Dedifferentiated amniotic fluid mesenchymal stem cell (primary cell): Measurements from ENCODE around the gene ATP2A2.

Source experiments
- DNase-seq: peaks from one replicate; pipeline ENCODE4 v3.0.0-alpha.2; 2016; ENCODE audit errors: extremely low spot score

ATP2A2 gene

DNA sequence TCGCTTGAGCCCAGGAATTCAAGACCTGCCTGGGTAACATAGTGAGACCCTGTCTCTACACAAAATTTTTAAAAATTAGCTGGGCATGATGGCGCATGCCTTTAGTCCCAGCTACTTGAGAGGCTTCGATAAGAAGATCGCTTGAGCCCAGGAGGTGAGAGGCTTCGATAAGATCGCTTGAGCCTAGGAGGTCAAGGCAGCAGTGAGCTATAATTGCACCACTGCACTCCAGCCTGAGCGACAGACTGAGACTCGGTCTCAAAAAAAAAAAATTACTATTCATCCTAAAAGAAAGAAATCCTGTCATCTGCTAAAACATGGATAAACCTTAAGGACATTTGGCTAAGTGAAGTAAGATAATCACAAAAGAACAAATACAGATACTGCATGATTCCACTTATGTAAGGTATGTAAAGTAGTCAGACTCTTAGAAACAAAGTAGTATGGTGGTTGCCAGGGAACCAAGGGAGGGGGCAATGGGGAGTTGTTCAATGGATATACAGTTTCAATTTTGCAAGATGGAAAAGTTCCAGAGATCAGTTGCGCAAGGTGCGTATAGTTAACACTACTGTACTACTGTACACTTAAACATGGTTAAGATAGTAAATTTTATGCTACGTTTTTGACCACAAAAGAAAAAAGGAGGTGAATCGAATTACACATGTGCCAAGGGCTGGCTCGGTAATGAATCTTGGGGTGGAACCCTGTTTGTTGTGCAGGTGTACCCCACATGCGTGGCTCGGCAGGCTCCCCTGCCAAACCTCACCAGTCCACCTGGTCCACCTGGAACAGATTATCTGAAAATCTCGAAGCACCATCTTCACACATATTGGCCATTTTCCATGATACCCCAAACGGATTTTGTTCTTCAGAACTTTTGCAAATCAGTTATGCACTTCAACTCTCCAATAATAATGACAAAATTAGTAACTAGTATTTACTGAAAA is 18.3 kb upstream of the ATP2A2 start:
- DNase-seq, result no peak

DNA sequence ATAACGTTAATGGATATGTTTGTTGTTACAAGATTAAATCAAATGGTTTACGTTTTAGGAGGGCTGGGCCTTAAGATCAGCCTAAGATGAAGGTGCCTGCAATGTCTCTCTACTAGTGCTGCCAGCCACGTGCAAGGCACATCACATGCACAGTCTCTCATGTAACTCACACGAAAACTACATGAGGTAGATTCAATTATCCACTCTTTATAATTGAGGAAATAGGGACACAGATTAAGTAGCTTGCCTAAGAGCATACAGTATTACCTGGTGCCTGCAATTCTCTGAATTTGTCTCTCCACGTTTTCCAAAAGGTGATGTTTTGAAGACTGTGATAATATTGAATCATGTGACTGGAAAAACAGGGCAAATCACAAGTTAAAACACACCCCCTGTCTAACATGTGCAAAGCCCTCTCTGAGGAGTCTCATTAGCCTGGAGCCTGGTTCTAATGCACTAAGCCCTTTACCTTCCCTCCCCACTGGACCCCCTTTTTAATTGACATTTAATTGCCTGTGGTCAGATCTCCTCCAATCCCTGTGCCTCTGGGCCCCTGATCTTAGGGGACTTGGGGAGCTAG is 14.6 kb upstream of the ATP2A2 start:
- no peak for DNase-seq

DNA sequence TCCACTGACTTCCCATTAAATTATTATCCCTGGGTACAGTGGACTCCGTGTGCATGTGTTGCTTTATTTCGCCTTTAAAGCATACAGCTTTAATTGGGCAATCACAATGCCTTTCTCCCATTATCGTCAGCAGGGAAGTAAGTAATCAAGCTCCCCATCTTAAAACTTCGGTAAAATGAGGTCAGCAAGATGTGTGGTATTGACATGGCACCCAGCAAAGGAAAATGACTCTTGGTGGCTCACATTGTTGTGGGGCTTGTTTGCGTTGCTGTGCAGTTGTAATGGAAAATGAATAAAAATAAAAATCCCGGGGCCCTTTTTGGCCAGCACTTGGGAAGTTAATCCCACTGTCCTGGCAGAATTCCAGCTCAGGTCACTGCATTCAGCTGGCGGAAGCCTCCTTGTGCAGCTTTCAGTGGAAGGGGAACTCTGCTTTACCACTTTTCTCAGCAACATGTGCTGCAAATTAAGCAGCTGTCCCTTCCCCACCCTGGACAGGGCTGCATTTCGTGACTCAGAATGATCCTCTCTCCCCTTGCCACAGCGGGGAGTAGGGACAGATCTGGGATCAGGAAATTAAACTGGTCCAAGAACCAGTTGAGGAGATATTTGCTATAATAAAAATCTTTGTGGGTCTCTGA is 13.9 kb upstream of the ATP2A2 start:
- peak; percentile 48 for DNase-seq

DNA sequence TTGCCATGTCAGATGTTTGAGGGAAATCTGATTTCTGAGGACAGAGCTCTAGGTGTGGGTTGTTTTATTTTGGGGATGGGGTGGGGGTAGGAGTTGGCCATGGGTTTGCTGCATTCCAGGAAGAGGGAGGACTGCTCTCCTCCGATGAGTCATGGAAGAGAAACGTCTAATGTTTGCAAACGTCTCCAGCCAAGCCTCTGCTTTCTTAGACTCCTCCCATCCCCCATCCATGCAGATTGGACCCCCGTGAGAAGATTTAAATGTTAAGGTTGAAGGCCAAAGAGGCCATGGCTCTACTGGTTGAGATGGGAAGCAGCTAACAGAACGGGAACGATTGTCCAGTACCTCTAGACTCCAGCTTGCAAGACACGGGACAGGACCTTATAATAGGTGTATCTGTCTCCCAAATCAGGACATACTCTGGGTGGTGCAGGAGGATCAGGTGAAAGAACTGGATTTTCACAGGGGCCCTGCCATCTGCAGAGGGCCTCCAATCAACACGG is 11.4 kb upstream of the ATP2A2 start:
- DNase-seq, result peak; percentile 54

DNA sequence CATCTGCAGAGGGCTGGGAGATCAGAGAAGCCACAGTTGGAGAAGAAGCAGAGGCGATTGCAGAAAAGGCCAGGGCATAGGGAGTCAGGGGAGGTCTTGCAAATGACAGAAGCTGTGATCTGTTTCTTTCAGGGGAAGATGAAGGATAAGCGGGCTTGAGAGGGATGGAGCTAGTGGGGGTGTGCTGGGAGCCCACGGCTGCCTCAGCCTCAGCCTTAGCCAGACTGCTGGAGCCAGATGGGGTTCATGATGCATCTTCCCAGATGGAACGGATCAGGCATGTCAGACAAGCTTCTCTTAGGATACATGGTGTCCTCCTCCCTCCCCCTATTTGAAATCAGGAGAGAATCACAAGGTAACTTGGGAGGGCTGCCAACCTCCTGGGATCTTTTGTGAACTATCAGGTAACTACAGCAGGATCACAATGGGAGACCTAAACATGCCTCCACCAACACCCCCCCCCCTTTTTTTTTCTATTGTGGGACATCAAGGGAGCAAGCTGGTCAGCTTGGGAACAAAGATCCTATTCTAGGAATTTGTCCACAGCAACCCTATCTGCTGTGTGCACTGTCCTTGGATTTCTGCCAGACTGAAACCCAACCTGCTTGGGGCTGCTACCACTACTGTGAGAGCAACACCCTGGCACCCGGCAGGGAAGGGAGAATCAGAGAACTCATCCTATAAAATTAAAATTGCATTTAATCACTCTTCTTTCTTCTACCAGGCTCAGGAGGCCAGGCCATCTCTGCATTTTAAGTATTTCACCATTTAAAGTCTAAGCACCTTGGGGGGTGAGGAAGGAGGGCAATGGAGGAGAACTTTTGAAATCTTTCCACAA is 10.7 kb upstream of the ATP2A2 start:
- peak; percentile 31 for DNase-seq

DNA sequence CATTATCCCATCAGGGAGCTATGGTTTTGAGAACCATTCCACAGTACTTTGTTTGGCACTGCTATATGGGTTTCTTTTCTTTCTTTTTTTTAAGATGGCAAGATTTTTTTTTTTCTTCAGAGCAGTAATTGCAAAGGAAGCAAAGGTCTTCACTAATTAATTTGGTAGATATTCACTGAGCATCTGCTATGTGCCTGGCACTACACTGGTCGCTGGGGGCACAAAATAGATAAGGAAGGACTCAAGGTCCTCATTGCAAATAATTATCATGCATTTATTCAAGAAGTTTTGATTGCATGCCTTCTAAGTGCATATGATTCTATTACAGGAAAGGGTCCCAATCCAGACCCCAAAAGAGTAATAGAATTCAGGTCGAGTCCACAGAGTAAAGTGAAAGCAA is 10.0 kb upstream of the ATP2A2 start:
- no peak for DNase-seq

DNA sequence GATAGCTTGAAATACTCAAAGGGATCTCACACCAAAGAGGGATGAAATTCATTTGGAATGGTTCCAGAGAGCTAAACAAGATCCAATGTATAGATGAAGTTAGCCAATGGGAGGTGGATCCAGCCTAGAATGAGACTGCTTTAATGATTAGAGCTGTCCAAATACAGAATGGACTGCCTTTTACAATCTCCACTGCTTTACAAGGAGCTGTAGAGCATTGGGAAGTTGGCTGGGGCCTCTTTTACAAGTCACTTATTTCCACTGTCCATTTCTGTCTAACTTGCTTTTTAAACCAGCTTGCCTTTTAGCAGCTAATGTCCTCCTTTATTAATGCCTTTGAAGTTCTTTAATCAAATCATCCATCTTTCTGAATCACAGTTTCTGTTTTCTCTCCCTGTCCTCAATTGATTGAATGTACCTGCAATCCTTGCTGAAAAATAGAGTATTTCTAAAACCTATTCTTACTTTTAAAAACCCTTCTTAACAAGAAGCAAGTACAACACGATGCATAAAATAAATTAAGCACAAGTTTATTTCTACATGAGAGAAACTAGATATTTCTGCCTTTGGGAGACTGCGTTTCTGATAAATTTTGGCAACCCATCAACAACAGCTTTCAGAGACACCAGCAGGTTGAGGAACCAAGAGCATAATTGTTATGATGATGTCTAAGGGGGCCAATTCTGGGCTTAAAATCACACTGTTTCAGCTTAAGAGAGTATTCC is 3.4 kb upstream of the ATP2A2 start:
- no peak for DNase-seq

DNA sequence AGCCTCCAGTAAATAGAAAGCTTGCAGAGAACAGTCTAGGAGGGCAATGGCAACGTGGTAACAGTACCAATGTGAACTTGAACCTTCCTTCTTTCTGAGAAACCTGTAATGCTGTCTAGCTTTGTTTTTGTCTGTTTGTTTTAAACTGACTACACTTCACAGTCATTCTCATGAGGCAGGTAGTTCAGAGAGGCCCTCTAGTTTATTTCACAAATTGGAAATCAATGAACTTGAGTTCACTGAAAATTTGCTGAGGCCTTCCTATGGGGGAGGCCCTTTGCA is 2.9 kb upstream of the ATP2A2 start:
- DNase-seq, result no peak

DNA sequence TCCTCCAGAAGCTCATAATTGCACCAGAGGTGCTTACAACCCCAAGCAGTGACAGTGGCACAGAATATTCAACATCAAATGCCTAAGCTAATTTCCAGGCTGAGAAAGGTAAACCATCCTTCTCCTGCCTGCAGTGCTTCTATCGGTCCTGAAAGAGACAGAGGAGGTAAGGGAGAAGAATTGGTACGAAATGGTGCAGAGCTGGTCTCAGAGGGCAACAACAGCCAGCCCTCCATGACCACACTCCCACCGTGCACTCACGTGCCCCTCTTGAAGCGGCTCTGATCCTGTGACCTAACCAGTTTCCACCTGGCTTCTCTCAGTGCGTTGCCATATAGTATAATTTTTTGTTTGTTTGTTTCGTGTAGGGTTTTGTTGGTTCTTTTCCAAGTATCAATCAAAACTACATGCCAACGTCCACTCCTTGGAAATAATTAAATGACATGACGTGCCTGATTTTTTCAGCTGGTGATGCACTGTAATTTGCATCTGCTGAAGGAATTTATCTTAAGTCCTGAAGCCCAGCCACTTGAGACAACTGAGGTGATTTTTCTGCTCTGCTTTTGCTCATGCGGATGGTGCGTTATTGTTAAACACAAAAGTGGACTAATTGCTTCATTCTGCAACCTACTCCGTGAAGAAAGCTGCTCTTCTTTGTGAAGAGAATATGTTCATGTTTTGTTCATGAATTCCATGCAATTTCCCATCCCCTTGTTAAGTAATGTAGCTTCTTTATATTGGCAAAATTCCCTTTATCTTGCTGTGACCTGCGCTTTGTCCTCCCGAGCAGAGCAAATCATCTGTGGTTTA is 1.3 kb upstream of the ATP2A2 start:
- no peak for DNase-seq

DNA sequence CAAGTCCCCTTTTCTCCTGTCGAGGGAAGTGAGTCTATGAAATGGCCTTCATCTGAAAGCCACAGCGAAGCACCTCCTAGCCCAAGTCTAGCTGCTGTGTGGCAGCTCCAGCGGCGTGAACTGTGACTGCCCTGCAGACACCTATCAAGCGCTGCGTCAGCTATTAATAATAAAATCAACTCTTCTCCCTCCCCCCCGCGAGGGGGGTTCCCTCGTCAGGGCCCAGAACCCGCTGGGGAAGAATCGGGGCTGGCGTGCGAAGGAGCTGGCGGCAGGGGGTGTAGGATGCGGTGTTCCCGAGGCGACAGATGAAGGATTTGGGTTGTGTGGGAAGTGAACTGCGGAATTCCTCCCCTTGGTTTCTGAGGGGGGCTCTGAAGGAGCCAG is 662 bp upstream of the ATP2A2 start:
- peak; percentile 17 for DNase-seq

DNA sequence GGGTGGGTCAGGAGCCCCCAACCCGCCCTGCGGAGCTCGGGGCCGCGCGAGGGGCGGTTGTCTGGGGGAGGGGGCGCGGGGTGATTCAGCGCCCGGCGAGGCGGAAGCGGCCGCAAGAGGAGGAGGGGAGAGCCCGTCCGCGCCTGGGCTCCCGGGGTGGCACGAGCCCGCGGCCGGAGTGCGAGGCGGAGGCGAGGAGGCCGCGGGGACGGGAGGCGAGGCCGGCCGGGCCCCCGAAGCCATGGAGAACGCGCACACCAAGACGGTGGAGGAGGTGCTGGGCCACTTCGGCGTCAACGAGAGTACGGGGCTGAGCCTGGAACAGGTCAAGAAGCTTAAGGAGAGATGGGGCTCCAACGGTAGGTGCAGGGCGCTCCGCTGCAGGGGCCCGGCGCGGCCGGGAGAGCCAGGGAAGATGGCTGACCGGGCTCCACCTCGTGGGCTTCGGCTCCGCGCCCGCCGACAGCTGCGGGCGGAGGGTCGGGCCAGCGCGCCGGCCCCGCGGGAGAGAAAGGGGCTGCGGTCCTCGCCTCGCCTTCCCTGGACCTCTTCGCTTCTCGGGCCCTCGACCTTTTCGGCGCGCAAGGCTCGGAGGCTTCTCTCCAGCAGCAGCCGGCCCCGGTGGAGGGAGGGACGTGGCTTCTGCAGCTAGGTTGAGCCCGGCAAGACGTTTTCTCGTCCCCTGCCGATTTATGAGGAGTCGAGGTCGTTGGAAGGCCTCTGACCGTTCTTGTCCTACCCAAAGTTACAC is 677 bp downstream of the ATP2A2 start:
- peak; percentile 40 for DNase-seq

DNA sequence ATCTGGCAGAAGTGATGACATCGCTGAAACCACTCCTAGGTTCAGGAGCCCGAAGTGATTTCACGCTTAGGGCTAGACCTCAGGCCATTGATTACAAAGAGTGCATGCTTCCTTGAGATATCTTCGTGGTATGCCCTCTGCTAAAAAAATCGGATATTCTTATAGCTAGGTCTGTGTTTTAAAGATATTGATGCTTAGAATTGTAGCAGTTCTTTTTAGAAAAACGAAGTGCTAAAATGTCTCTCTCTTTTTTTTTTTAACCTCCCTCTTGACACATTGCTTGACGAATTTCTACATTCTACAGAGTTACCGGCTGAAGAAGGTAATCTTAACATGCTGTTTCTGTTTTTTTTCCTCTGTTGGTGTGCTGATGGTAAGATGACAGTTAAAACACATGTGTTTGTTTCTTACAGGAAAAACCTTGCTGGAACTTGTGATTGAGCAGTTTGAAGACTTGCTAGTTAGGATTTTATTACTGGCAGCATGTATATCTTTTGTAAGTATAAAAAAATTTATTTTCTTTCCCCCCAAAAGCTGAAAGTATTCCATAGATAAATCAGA is 1.3 kb downstream of the ATP2A2 start:
- DNase-seq, result peak; percentile 55

DNA sequence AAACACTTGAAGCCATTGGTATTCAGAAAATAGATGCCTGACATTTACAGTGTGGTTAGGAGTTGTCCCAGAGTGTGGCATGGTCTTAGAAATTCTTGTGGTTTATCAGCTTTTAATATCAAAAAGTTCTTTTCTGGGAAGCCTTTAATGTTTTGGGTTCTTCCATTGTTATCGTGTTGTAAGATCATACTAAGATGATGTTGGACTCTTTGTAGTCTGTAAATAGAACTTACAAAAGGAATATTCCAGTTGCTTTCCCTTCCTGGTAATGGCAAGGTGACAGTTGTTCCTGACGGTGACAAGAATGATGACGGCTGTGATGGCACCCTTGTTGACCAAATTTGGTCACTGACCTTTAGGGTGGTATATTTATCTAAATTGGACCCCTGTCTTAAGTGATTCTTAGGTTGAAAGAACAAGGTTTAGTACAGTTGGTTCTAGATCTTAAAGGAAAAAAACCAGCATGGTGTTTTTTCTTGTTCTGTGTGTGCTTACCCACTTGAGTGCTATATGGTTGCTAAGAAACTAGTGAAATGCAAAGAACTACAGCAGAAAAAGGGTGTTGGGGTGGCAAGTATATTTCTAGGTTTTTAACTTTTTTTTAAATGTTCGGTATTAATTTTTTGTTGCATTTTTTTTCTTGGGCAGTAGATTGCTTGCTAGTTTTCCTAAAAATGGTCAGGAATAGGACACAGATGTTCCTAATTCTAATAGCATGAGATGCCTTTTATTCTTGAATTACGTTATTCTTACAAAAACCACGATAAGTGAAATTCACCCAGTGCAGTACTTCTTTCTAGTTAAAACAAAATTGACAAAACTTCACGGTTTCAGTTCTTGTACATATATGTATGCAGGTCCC is 2.1 kb downstream of the ATP2A2 start:
- DNase-seq, result no peak

DNA sequence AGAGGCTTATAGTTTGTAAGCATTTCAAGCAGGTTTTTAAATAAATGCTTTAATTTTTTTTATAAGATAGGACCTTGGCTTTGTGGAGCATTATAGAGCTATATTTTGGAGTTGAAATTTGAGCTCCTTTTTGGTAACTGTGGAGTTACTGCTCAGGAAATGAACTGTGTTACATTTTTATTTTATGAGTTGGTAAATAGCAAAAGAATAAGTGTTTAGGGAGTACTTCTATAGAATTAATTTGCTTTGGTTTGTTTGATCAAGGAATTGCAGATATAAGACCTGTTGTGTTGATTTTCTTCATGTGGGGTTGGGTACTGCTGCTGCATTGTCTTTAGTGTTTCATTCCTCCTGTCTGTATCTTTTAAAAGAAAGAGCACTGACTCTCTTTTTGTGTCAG is 3.5 kb downstream of the ATP2A2 start:
- no peak for DNase-seq

DNA sequence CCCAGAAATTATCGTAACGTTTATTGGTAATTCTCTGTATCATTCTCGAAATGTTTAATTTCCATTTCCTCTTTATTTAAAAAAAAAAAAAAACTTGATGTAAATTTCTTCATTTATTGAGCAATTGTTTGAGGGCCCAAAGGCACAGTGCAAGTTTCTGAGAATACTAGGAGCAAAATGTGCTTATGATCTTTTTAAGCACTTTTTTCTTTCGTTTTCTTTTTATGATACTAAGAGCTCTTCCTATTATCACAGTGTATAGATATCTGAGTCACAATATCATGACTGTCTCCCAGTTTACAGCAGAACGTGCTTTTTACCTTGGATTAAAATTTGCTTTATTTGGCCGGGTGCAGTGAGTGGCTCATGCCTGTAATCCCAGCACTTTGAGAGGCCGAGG is 5.6 kb downstream of the ATP2A2 start:
- DNase-seq, result no peak

DNA sequence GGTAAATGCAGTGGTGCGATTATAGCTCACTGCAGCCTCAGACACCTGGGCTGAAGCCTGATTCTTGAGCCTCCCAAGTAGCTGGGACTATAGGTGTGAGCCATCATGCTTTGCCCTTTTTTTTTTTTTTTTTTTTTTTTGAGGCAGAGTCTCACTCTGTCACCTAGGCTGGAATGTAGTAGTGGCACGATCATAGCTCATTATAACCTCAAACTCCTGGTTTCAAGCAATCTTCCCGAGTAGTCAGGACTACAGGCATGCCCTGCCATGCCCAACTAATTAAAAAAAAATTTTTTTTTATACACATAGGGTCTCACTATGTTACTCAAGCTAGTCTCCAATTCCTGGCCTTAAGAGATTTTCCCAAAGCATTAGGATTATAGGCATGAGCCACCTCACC is 6.9 kb downstream of the ATP2A2 start:
- DNase-seq, result no peak

DNA sequence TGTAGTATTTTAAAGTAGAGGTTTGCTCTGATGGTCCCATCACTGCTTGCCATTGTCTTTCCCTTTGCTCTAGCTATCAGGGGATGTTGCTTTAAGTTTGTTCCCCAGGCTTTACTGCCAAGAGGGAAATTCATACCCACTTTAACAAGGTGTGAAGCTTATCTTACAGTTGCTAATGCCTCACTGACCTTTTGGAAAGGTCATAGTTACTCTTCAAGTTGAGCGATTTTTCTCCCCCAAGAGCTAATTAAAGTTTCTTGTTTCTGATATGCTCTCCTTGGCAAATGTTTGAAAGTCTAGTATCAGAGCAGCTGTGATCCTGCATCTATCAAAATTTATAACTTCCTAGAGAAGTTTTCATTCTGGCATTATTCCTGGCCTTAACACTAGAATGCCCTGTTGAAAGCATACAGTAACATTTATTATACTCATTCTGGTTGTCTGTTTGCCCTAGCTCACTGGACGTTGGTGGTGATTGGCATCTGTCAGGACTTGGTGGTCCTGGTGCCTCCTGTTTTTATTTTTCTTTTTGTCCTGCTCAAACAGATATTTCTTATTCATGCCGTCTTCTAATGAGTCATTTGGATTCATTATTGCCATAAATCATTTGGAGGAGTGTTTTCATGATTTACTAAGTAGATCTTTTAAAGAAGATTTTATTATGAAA is 8.1 kb downstream of the ATP2A2 start:
- no peak for DNase-seq

DNA sequence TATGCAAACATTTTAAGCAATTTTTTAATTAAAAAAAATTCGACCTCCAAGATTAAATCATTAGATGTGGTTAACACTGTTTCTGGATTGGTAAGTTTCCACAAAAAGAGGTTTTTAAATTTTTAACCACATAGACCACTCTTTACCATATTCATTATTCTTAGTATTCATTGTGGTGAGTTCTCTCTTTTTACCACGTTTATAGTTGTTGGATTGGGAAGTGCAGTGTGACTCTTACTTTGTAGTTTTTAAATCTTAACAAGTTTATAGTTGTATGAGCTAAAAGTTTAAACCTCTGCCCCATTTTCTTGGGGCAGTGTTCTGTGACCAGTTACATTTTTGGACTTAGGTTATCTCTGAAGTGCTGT is 8.6 kb downstream of the ATP2A2 start:
- no peak for DNase-seq
